Neural progenitor cell (in vitro differentiated cells): ENCODE measurements around the gene FAM217A. TPM values are rescaled to one million over a fixed set of nuclear protein-coding genes. Genes with fewer than 3 reads are reported as not detected.

Experiments used
- DNase-seq: peaks from one replicate; pipeline ENCODE4 v3.0.0-alpha.2; 2016; ENCODE audit warnings: low spot score
- H2AFZ ChIP-seq: fragments of 200-600 bp; sonication (generic); replicated peaks from 2 replicates; pipeline ENCODE4 v1.6.1; 2016; ENCODE audit warnings: antibody characterized with exemption
- H3F3A ChIP-seq: fragments of 200-600 bp; sonication (generic); 2 replicates; pipeline ENCODE4 v1.6.1; 2016; ENCODE audit warnings: antibody characterized with exemption, low read depth
- H3K27ac ChIP-seq: fragments of 200-600 bp; sonication (generic); 2 replicates; pipeline ENCODE4 v1.5.1; 2016; ENCODE audit warnings: mild to moderate bottlenecking
- H3K27me3 ChIP-seq: fragments of 200-600 bp; sonication (generic); 2 replicates; pipeline ENCODE4 v1.6.1; 2016; ENCODE audit warnings: mild to moderate bottlenecking, moderate library complexity
- H3K36me3 ChIP-seq: fragments of 200-600 bp; sonication (generic); 2 replicates; pipeline ENCODE4 v1.5.1; 2016
- H3K4me1 ChIP-seq: fragments of 200-600 bp; sonication (generic); 2 replicates; pipeline ENCODE4 v1.6.1; 2016; ENCODE audit warnings: mixed run types
- H3K4me2 ChIP-seq: fragments of 200-600 bp; sonication (generic); 2 replicates; pipeline ENCODE4 v1.6.1; 2016
- H3K4me3 ChIP-seq: fragments of 200-600 bp; sonication (generic); 2 replicates; pipeline ENCODE4 v1.5.1; 2016
- H3K79me2 ChIP-seq: fragments of 200-600 bp; sonication (generic); 2 replicates; pipeline ENCODE4 v1.6.1; 2016; ENCODE audit warnings: low read depth
- H3K9ac ChIP-seq: fragments of 200-600 bp; sonication (generic); 2 replicates; pipeline ENCODE4 v1.6.1; 2016
- H3K9me3 ChIP-seq: fragments of 200-600 bp; sonication (generic); 2 replicates; pipeline ENCODE4 v1.5.1; 2016; ENCODE audit warnings: low read depth
- H4K20me1 ChIP-seq: fragments of 200-600 bp; sonication (generic); 2 replicates; pipeline ENCODE4 v1.6.1; 2016; ENCODE audit warnings: low read depth
- H3K27ac Mint-ChIP-seq: 3 replicates; pipeline ENCODE4 v1.8.0; 2021; ENCODE audit warnings: mixed read lengths
- H3K27me3 Mint-ChIP-seq: 2 replicates; pipeline ENCODE4 v1.8.0; 2022; ENCODE audit warnings: low read depth, mild to moderate bottlenecking, inconsistent platforms, moderate library complexity, mixed read lengths; ENCODE audit not compliant: insufficient read depth
- H3K36me3 Mint-ChIP-seq: 3 replicates; pipeline ENCODE4 v1.8.0; 2021; ENCODE audit warnings: mixed read lengths
- H3K4me1 Mint-ChIP-seq: 3 replicates; pipeline ENCODE4 v1.8.0; 2021; ENCODE audit warnings: mixed read lengths
- H3K4me3 Mint-ChIP-seq: 3 replicates; pipeline ENCODE4 v1.8.0; 2021; ENCODE audit warnings: mild to moderate bottlenecking, moderate library complexity, mixed read lengths
- H3K9me3 Mint-ChIP-seq: 3 replicates; pipeline ENCODE4 v1.8.0; 2020; ENCODE audit warnings: mixed read lengths
- EZH2 ChIP-seq: fragments of 200-600 bp; sonication (generic); IDR thresholded peaks from 2 replicates; pipeline ENCODE4 v1.6.1; 2017; ENCODE audit warnings: antibody characterized with exemption, mild to moderate bottlenecking, moderate library complexity
- EZH2phosphoT487 ChIP-seq: fragments of 200-600 bp; sonication (generic); IDR thresholded peaks from 2 replicates; pipeline ENCODE4 v1.6.1; 2017; ENCODE audit warnings: antibody characterized with exemption
- total RNA-seq: library from RNA; depleted of rRNA; stranded (reverse); fragments of >200 nt; gene quantifications from 2 replicates; pipeline ENCODE4 v1.2.3, GENCODE V29; 2015; ENCODE audit warnings: low replicate concordance
- TF ChIP-seq, protein P1 (sequence below): fragments of 200-600 bp; sonication (generic); IDR thresholded peaks from 2 replicates; pipeline ENCODE4 v1.5.1; 2017; ENCODE audit warnings: antibody characterized with exemption, mild to moderate bottlenecking

FAM217A gene
- total RNA-seq, 1 donor from 2014 or later = not detected

DNA sequence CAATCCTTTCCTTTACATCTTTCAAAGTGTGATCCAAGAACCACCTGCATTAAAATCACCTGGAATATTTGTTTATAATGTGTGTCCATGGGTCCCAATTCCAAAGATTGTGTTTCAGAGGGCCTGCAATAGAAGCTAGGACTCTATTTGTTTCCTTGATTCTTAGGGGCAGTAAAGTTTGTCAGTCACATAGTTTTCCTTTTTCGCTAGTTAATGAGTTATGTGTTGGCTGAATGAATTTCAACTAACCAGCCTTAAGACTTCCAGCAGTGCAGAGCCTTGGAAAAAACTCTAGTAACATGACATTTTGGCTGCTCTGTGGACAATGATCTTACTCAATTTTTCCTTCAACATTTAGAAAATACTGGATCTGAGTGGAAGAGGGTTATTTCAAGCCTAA lies 11.3 kb downstream of the FAM217A start:
- H3K36me3 ChIP-seq = peaks cover 10% of the 10 kb centered on the region
- H3K27ac ChIP-seq = peak overlapping the region; percentile 34
- no peaks in the 10 kb centered on the region for H3K27me3 ChIP-seq
- no peak for DNase-seq
- no peaks in the 10 kb centered on the region for H3K9me3 Mint-ChIP-seq
- peaks cover 11% of the 10 kb centered on the region for H3F3A ChIP-seq
- no peaks in the 10 kb centered on the region for H4K20me1 ChIP-seq
- no peak overlapping the region for H3K27ac Mint-ChIP-seq
- H3K79me2 ChIP-seq = no peaks in the 10 kb centered on the region
- TF ChIP-seq, protein P1, sequence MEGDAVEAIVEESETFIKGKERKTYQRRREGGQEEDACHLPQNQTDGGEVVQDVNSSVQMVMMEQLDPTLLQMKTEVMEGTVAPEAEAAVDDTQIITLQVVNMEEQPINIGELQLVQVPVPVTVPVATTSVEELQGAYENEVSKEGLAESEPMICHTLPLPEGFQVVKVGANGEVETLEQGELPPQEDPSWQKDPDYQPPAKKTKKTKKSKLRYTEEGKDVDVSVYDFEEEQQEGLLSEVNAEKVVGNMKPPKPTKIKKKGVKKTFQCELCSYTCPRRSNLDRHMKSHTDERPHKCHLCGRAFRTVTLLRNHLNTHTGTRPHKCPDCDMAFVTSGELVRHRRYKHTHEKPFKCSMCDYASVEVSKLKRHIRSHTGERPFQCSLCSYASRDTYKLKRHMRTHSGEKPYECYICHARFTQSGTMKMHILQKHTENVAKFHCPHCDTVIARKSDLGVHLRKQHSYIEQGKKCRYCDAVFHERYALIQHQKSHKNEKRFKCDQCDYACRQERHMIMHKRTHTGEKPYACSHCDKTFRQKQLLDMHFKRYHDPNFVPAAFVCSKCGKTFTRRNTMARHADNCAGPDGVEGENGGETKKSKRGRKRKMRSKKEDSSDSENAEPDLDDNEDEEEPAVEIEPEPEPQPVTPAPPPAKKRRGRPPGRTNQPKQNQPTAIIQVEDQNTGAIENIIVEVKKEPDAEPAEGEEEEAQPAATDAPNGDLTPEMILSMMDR = no peak
- TF ChIP-seq EZH2phosphoT487 (no peak), EZH2 (no peak)
- peaks cover 3% of the 10 kb centered on the region for H3K27me3 Mint-ChIP-seq
- no peaks in the 10 kb centered on the region for H3K9me3 ChIP-seq
- no peak overlapping the region for H2AFZ ChIP-seq
- no peaks in the 10 kb centered on the region for H3K4me1 ChIP-seq
- no peaks in the 10 kb centered on the region for H3K4me1 Mint-ChIP-seq
- H3K9ac ChIP-seq = no peak overlapping the region
- peaks cover 12% of the 10 kb centered on the region for H3K36me3 Mint-ChIP-seq
- no peak overlapping the region for H3K4me3 ChIP-seq
- no peak overlapping the region for H3K4me2 ChIP-seq
- H3K4me3 Mint-ChIP-seq = no peak overlapping the region

DNA sequence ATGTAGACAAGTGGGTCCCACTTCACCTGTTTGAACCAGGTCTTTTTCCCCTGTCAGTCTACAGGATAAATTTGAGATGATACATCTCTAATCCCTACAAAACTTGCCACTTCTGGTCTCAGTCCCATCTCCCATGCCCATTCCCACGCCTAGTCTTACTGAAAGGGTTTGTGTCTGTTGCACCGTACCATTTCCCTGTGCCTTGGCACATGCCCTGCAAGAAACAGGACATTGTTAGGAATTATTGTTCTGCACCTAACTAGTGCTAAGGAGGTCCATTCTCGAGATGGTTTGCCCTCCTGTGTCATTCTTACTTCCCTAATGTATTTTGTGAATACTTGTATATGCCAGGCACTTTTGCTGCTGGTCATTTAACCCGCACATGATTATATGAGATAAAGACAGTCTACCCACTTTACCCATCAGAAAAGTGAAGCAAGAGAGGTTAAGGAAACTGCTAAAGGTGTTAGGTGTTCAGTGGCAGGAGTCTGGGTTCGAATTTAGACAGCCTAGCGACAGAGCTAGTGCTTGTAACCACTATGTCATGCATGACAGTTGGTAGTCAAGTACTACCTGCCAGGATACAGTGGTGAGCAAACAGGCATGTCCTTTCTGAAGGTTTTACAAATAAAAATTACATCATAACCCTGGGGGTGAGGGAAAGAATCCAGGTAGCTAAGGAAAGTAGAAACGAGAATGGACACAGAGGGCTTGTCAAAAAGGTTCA lies 12.7 kb downstream of the FAM217A start:
- H3K4me2 ChIP-seq = no peak overlapping the region
- H3K27me3 ChIP-seq = no peaks in the 10 kb centered on the region
- H3K79me2 ChIP-seq = no peaks in the 10 kb centered on the region
- no peaks in the 10 kb centered on the region for H3K4me1 ChIP-seq
- Mint-ChIP-seq H3K9me3 (no peaks in the 10 kb centered on the region), H3K27ac (no peak overlapping the region), H3K36me3 (peaks cover 14% of the 10 kb centered on the region), H3K4me3 (no peak overlapping the region), H3K27me3 (peaks cover 3% of the 10 kb centered on the region), H3K4me1 (no peaks in the 10 kb centered on the region)
- peaks cover 11% of the 10 kb centered on the region for H3F3A ChIP-seq
- H3K27ac ChIP-seq = no peak overlapping the region
- DNase-seq = no peak
- no peaks in the 10 kb centered on the region for H3K9me3 ChIP-seq
- TF ChIP-seq, protein P1 = no peak
- no peak for TF ChIP-seq EZH2
- TF ChIP-seq EZH2phosphoT487 = no peak
- H4K20me1 ChIP-seq = no peaks in the 10 kb centered on the region
- H2AFZ ChIP-seq = no peak overlapping the region
- no peak overlapping the region for H3K4me3 ChIP-seq
- peaks cover 25% of the 10 kb centered on the region for H3K36me3 ChIP-seq
- no peak overlapping the region for H3K9ac ChIP-seq

GRCh38 chr6:4059115-4059777 lies 19.7 kb downstream of the FAM217A start:
- peaks cover 30% of the 10 kb centered on the region for H3K36me3 Mint-ChIP-seq
- Histone ChIP-seq H2AFZ (no peak overlapping the region), H3K9ac (no peak overlapping the region), H3K79me2 (no peaks in the 10 kb centered on the region), H3K4me1 (no peaks in the 10 kb centered on the region), H3K4me2 (no peak overlapping the region), H3K9me3 (no peaks in the 10 kb centered on the region), H3K27me3 (no peaks in the 10 kb centered on the region), H3K4me3 (no peak overlapping the region), H3K27ac (no peak overlapping the region), H3F3A (no peaks in the 10 kb centered on the region), H3K36me3 (peaks cover 58% of the 10 kb centered on the region), H4K20me1 (no peaks in the 10 kb centered on the region)
- no peaks in the 10 kb centered on the region for H3K27me3 Mint-ChIP-seq
- no peaks in the 10 kb centered on the region for H3K4me1 Mint-ChIP-seq
- no peaks in the 10 kb centered on the region for H3K9me3 Mint-ChIP-seq
- no peak overlapping the region for H3K4me3 Mint-ChIP-seq
- TF ChIP-seq EZH2phosphoT487 = no peak
- no peak for TF ChIP-seq EZH2
- TF ChIP-seq, protein P1 = no peak
- no peak overlapping the region for H3K27ac Mint-ChIP-seq
- DNase-seq = no peak
